Keratinocyte (primary cell): Measurements from ENCODE around the gene HOXA7.

Experiments used
- CTCF ChIP-seq, 3 experiments: IDR thresholded peaks in 1 of 3; conservative IDR thresholded peaks in 1 of 3; optimal IDR thresholded peaks in 1 of 3; 2 replicates in 2 of 3; 3 replicates in 1 of 3; pipeline versions ENCODE3 to v1.5.1; 2011; ENCODE audit warnings: low read length in 3 of 3, mild to moderate bottlenecking in 3 of 3, moderate library complexity in 2 of 3, control low read depth in 1 of 3, inconsistent platforms in 1 of 3; ENCODE audit not compliant: insufficient read depth in 2 of 3; ENCODE audit errors: extremely low read depth in 1 of 3
- EZH2 ChIP-seq: IDR thresholded peaks from one replicate; pipeline ENCODE4 v1.6.1; 2012; ENCODE audit warnings: inconsistent platforms, mild to moderate bottlenecking, low read length, moderate library complexity

GRCh38 chr7:27171325-27171636 lies 14.8 kb upstream of the HOXA7 start:
- no peak for TF ChIP-seq CTCF (optimal IDR thresholded peaks at IDR 0.05 in 1 of 3, IDR thresholded peaks at IDR 0.05 in 1 of 3, conservative IDR thresholded peaks at IDR 0.05 in 1 of 3; ENCODE audit: extremely low read depth in 1 of 3, insufficient read depth in 2 of 3, low read length in 3 of 3)
- TF ChIP-seq EZH2, result no peak
